Tibial artery (tissue), 4 donors: ENCODE data around the gene KLHDC7A.

Source experiments
- DNase-seq, 2 donors: peaks; one replicate each; pipeline ENCODE4 v3.0.0-alpha.2; 2019
- H3K27ac ChIP-seq, 2 donors: fragments of 200-600 bp; sonication (generic) in 1 of 2; 1 replicate in 1 of 2; 2 replicates in 1 of 2; pipeline ENCODE4 v1.5.1; 2018 to 2019; ENCODE audit warnings: mild to moderate bottlenecking in 1 of 2
- H3K27me3 ChIP-seq, 2 donors: fragments of 200-600 bp; sonication (generic) in 1 of 2; one replicate each; pipeline versions ENCODE4 v1.5.1 to v1.6.0; 2016 to 2019
- H3K36me3 ChIP-seq, 3 donors: fragments of 200-600 bp; sonication (generic) in 2 of 3; one replicate each; pipeline ENCODE4 v1.5.1; 2016 to 2019; ENCODE audit warnings: mild to moderate bottlenecking in 2 of 3
- H3K4me1 ChIP-seq, 4 donors: fragments of 200-600 bp; sonication (generic) in 2 of 4; 1 replicate in 3 of 4; 2 replicates in 1 of 4; pipeline ENCODE4 v1.5.1; 2016 to 2019
- H3K4me3 ChIP-seq, 2 donors: fragments of 200-600 bp; sonication (generic) in 1 of 2; 1 replicate in 1 of 2; 2 replicates in 1 of 2; pipeline ENCODE4 v1.5.1; 2018 to 2019; ENCODE audit warnings: mild to moderate bottlenecking in 2 of 2
- H3K9me3 ChIP-seq, 3 donors: fragments of 200-600 bp; sonication (generic) in 1 of 3; one replicate each; pipeline ENCODE4 v1.5.1; 2016 to 2019
- intact Hi-C: fragments of 100-400 bp; cut with DNase I; formaldehyde crosslinking; loops from one replicate; pipeline ENCODE4 v1.15.0; 2023; ENCODE audit warnings: low total_unique reads
- TF ChIP-seq, protein P1 (sequence below), 2 experiments: fragments of 200-600 bp in 1 of 2; fragments of 450-650 bp in 1 of 2; IDR thresholded peaks; one replicate each; pipeline ENCODE4 v1.5.1; 2017 to 2019; ENCODE audit warnings: antibody characterized with exemption in 2 of 2, mild to moderate bottlenecking in 1 of 2, moderate library complexity in 1 of 2

KLHDC7A gene

DNA sequence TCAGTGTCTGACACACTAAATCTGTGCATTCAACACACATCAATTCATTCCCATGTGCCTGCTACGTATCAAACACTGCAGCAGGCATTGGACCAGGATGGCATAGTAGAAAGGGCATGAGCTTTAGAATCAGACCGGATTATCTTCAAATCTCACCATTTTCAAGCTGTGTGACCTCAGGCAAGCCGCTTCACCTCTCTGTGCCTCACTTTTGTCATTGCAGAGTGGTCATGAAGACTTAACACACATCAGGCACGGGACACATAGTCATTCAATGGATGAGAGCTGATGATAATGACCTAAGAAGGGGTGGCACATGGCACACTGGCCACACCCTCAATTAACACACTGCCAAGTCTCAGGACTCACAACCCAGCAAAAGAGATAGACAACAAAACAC is 46.8 kb downstream of the KLHDC7A start:
- Histone ChIP-seq H3K4me3 (no peak overlapping the region), H3K36me3 (no peaks in the 10 kb centered on the region), H3K9me3 (no peaks in the 10 kb centered on the region), H3K4me1 (no peaks in the 10 kb centered on the region), H3K27me3 (peaks cover 0 to 46% of the 10 kb centered on the region in 2 donors), H3K27ac (no peak overlapping the region)
- TF ChIP-seq, protein P1, sequence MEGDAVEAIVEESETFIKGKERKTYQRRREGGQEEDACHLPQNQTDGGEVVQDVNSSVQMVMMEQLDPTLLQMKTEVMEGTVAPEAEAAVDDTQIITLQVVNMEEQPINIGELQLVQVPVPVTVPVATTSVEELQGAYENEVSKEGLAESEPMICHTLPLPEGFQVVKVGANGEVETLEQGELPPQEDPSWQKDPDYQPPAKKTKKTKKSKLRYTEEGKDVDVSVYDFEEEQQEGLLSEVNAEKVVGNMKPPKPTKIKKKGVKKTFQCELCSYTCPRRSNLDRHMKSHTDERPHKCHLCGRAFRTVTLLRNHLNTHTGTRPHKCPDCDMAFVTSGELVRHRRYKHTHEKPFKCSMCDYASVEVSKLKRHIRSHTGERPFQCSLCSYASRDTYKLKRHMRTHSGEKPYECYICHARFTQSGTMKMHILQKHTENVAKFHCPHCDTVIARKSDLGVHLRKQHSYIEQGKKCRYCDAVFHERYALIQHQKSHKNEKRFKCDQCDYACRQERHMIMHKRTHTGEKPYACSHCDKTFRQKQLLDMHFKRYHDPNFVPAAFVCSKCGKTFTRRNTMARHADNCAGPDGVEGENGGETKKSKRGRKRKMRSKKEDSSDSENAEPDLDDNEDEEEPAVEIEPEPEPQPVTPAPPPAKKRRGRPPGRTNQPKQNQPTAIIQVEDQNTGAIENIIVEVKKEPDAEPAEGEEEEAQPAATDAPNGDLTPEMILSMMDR (IDR thresholded peaks at IDR 0.05), result no peak
- DNase-seq, result no peak
- intact Hi-C loops, result no loop called here

DNA sequence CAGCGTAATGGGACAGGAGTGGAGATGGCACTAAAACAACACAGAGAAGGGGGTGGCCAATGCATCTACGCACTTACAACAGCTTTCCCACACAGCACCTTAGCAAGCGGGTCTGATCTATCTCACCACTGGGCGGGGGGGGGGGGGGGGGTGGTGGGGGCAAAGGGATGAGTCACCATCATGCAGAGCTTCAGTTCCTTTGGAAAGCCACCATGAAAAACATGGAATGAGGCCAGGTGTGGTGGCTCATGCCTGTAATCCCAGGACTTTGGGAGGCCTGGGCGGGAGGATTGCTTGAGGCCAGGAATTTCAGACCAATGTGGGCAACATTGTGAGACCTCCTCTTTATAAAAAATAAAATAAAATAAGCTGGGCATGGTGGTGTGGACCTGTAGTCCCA is 47.2 kb downstream of the KLHDC7A start:
- no peak overlapping the region for H3K4me3 ChIP-seq
- no peaks in the 10 kb centered on the region for H3K9me3 ChIP-seq
- TF ChIP-seq, protein P1 (IDR thresholded peaks at IDR 0.05), result no peak
- intact Hi-C loops, result no loop called here
- H3K27ac ChIP-seq, result no peak overlapping the region
- no peaks in the 10 kb centered on the region for H3K36me3 ChIP-seq
- no peaks in the 10 kb centered on the region for H3K4me1 ChIP-seq
- no peak for DNase-seq
- peaks cover 0 to 49% of the 10 kb centered on the region in 2 donors for H3K27me3 ChIP-seq

DNA sequence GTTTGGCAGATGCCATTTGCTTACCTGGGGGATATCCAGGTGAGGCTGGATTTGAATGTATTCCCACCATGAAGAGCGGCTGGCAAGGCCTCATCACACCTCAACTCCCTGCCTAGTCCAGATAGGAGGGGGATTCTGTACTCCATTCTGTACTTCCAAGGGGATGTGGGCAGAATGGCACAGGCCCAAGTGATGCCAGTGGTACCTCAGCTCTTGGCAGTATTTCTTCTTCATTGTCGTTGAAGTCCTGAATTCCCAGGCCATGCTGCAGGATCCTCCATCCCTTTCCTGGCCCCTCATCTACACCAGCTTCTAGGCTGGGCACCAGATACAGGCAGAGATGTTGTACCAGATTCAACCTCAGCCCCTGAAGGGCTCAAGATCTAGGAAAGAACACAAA is 47.9 kb downstream of the KLHDC7A start:
- Histone ChIP-seq H3K9me3 (no peaks in the 10 kb centered on the region), H3K36me3 (no peaks in the 10 kb centered on the region), H3K4me3 (no peak overlapping the region), H3K27me3 (peaks cover 0 to 44% of the 10 kb centered on the region in 2 donors), H3K4me1 (no peaks in the 10 kb centered on the region), H3K27ac (no peak overlapping the region)
- no peak for DNase-seq
- intact Hi-C loops, result no loop called here
- TF ChIP-seq, protein P1 (IDR thresholded peaks at IDR 0.05), result no peak

DNA sequence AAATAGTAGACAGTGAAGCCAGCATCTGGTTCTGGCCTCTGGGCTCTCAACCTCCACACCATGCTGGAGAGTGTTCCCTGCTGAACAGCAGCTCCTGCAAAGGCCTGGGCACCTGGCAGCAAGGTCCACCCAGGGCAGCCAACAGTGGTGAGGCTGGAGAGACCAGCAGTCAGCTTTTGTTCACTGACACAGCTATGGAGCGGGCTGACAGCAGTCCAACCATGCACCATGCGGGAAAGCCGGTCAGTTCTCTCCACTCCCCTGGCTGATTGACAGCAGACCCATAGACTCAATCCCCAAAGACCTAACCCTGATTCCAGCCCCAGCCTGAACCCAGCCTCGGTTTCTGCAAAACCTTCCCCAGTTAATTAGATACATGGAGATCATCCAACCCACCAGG is 49.0 kb downstream of the KLHDC7A start:
- Histone ChIP-seq H3K27ac (no peak overlapping the region), H3K4me1 (no peaks in the 10 kb centered on the region), H3K9me3 (no peaks in the 10 kb centered on the region), H3K27me3 (peaks cover 0 to 41% of the 10 kb centered on the region in 2 donors), H3K4me3 (no peak overlapping the region), H3K36me3 (no peaks in the 10 kb centered on the region)
- TF ChIP-seq, protein P1 (IDR thresholded peaks at IDR 0.05), result no peak
- intact Hi-C loops, result no loop called here
- no peak for DNase-seq

DNA sequence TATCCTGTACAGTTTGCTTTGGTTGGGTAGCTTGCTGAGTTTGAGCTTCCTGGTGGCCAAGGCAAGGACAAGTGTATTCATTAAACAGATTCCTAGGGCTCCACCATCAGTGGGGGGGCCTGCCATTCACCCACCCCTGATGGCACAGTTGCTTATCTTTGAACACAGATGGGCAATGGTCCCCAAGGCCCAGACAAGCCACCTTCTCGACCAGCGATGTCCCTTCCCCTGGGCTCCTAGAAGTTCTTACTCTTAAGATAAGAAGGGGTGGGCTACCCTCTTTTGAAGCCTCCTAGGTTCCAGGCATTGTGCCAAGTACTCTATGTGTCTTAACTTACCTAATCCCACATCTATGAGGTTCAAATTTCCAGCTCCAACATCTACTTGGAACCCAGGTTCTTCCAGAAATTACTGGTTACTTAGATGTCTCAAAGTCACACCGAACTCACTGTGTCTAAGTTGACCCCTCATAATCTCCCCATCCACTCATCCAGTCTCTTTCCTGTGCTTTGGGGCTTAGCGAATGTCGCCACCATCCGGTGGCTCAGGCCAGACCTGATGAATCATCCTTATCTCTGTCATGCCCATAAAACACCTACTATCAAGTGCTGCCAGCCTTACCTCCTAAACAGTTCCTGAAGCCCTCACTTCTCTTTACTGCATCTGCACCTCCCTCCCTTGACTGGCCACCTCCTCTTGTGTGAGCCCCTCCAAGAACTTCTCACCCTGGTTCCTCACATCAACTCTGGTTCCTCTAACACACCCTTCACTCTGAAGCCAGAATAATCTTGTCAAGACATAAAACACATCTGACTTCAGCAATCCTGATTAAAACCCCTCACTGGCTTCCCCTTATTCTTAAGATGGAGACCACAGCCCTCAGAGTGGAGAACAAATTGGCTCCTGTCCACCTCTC is 50.1 kb downstream of the KLHDC7A start:
- DNase-seq, result no peak
- intact Hi-C loops, result no loop called here
- TF ChIP-seq, protein P1 (IDR thresholded peaks at IDR 0.05), result no peak
- H3K9me3 ChIP-seq, result no peaks in the 10 kb centered on the region
- peaks cover 0 to 47% of the 10 kb centered on the region in 2 donors for H3K27me3 ChIP-seq
- H3K4me3 ChIP-seq, result no peak overlapping the region
- no peak overlapping the region for H3K27ac ChIP-seq
- H3K4me1 ChIP-seq, result no peaks in the 10 kb centered on the region
- no peaks in the 10 kb centered on the region for H3K36me3 ChIP-seq
